Measurements from ENCODE around the gene B4GALT2.
A peak's percentile ranks its signal among the peaks of the same experiment; 100 is the strongest.

The B4GALT2 gene

GRCh38 chr1:43963890-43964289 is 15.1 kb upstream of the B4GALT2 start:
- no peaks in the 10 kb centered on the region for H3K27me3 ChIP-seq (ENCODE audit: insufficient read depth, low read length, poor library complexity)
- DNase-seq (no peak), ATAC-seq (ENCODE audit: insufficient read depth, low read depth) (no peak)
- 0 out of 2 replicates have a peak, but pooled peaks cover 3% of the 10 kb centered on the region for H4K20me1 ChIP-seq (ENCODE audit: insufficient read depth, low read length)
- H3K4me2 ChIP-seq (ENCODE audit: insufficient read depth, low read length): no peak overlapping the region
- no peaks in the 10 kb centered on the region for H3K79me2 ChIP-seq (ENCODE audit: insufficient read depth, low read length)
- H3K36me3 ChIP-seq (ENCODE audit: insufficient read depth, low read length): peaks cover 25% of the 10 kb centered on the region
- H2AFZ ChIP-seq (ENCODE audit: low read depth, low read length): no peak overlapping the region
- no peaks in the 10 kb centered on the region for H3K4me1 ChIP-seq (ENCODE audit: insufficient read depth, low read length)
- no peak for TF ChIP-seq EZH2 (IDR thresholded peaks at IDR 0.05; ENCODE audit: borderline replicate concordance, low read depth, low read length, severe bottlenecking)
- TF ChIP-seq, protein P1, sequence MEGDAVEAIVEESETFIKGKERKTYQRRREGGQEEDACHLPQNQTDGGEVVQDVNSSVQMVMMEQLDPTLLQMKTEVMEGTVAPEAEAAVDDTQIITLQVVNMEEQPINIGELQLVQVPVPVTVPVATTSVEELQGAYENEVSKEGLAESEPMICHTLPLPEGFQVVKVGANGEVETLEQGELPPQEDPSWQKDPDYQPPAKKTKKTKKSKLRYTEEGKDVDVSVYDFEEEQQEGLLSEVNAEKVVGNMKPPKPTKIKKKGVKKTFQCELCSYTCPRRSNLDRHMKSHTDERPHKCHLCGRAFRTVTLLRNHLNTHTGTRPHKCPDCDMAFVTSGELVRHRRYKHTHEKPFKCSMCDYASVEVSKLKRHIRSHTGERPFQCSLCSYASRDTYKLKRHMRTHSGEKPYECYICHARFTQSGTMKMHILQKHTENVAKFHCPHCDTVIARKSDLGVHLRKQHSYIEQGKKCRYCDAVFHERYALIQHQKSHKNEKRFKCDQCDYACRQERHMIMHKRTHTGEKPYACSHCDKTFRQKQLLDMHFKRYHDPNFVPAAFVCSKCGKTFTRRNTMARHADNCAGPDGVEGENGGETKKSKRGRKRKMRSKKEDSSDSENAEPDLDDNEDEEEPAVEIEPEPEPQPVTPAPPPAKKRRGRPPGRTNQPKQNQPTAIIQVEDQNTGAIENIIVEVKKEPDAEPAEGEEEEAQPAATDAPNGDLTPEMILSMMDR (IDR thresholded peaks at IDR 0.05; ENCODE audit: borderline replicate concordance, extremely low read depth, low read length, poor library complexity, severe bottlenecking): no peak
- H3K9me3 ChIP-seq (ENCODE audit: insufficient read depth, low read length, severe bottlenecking): no peaks in the 10 kb centered on the region
- no peak overlapping the region for H3K9ac ChIP-seq (ENCODE audit: low read depth, low read length)
- H3K4me3 ChIP-seq (ENCODE audit: low read depth in 1 of 2, low read length in 2 of 2): no peak overlapping the region
- H3K27ac ChIP-seq (ENCODE audit: low read length): no peak overlapping the region

- no peak overlapping the region for H3K9ac ChIP-seq (ENCODE audit: low read depth, low read length)
- DNase-seq: no peak
- H4K20me1 ChIP-seq (ENCODE audit: insufficient read depth, low read length): 0 out of 2 replicates have a peak, but pooled peaks cover 3% of the 10 kb centered on the region
- no peaks in the 10 kb centered on the region for H3K9me3 ChIP-seq (ENCODE audit: insufficient read depth, low read length, severe bottlenecking)
- ATAC-seq (ENCODE audit: insufficient read depth, low read depth): no peak
- no peak overlapping the region for H3K4me3 ChIP-seq (ENCODE audit: low read depth in 1 of 2, low read length in 2 of 2)
- H2AFZ ChIP-seq (ENCODE audit: low read depth, low read length): no peak overlapping the region
- no peaks in the 10 kb centered on the region for H3K27me3 ChIP-seq (ENCODE audit: insufficient read depth, low read length, poor library complexity)
- TF ChIP-seq EZH2 (IDR thresholded peaks at IDR 0.05; ENCODE audit: borderline replicate concordance, low read depth, low read length, severe bottlenecking): no peak
- TF ChIP-seq, protein P1 (IDR thresholded peaks at IDR 0.05; ENCODE audit: borderline replicate concordance, extremely low read depth, low read length, poor library complexity, severe bottlenecking): no peak
- peaks cover 9% of the 10 kb centered on the region for H3K4me1 ChIP-seq (ENCODE audit: insufficient read depth, low read length)
- no peak overlapping the region for H3K27ac ChIP-seq (ENCODE audit: low read length)
- H3K4me2 ChIP-seq (ENCODE audit: insufficient read depth, low read length): no peak overlapping the region
- H3K79me2 ChIP-seq (ENCODE audit: insufficient read depth, low read length): peaks cover 5% of the 10 kb centered on the region
- peaks cover 24% of the 10 kb centered on the region for H3K36me3 ChIP-seq (ENCODE audit: insufficient read depth, low read length)
Observed at GRCh38 chr1:43965316-43965715, 13.7 kb upstream of the B4GALT2 start.

GRCh38 chr1:43968348-43968948 is 10.6 kb upstream of the B4GALT2 start:
- DNase-seq: peak; percentile 59
- Histone ChIP-seq H3K36me3 (ENCODE audit: insufficient read depth, low read length) (peaks cover 14% of the 10 kb centered on the region; the same call in 1 of the 2 replicates), H2AFZ (ENCODE audit: low read depth, low read length) (no peak overlapping the region), H3K79me2 (ENCODE audit: insufficient read depth, low read length) (peaks cover 15% of the 10 kb centered on the region), H3K4me2 (ENCODE audit: insufficient read depth, low read length) (no peak overlapping the region), H3K27me3 (ENCODE audit: insufficient read depth, low read length, poor library complexity) (no peaks in the 10 kb centered on the region), H3K4me3 (ENCODE audit: low read depth in 1 of 2, low read length in 2 of 2) (no peak overlapping the region), H4K20me1 (ENCODE audit: insufficient read depth, low read length) (0 out of 2 replicates have a peak, but pooled peaks cover 3% of the 10 kb centered on the region), H3K9ac (ENCODE audit: low read depth, low read length) (no peak overlapping the region), H3K27ac (ENCODE audit: low read length) (no peak overlapping the region), H3K9me3 (ENCODE audit: insufficient read depth, low read length, severe bottlenecking) (no peaks in the 10 kb centered on the region), H3K4me1 (ENCODE audit: insufficient read depth, low read length) (peaks cover 25% of the 10 kb centered on the region)
- TF ChIP-seq, protein P1 (IDR thresholded peaks at IDR 0.05; ENCODE audit: borderline replicate concordance, extremely low read depth, low read length, poor library complexity, severe bottlenecking): no peak
- TF ChIP-seq EZH2 (IDR thresholded peaks at IDR 0.05; ENCODE audit: borderline replicate concordance, low read depth, low read length, severe bottlenecking): no peak
- no peak for ATAC-seq (ENCODE audit: insufficient read depth, low read depth)

All from DND-41 (cell line).